Activated CD8-positive, alpha-beta T cell treated with anti-CD3 and anti-CD28 coated beads, Interleukin-2, amount 10 ng/mL, durations not matched to agents 7 days and 5 days (primary cell): ENCODE measurements around the gene USPL1. TPM values are rescaled to one million over a fixed set of nuclear protein-coding genes. Genes with fewer than 3 reads are reported as not detected.

Experiments used
- ATAC-seq: fragments of 150-1000 bp; cut with Tn5 transposase; one replicate; pipeline ENCODE4 v1.10.0; 2021; ENCODE audit warnings: moderate library complexity
- CTCF ChIA-PET: fragments of 350-600 bp; sonication (Branson Sonifier 250); formaldehyde crosslinking; loops from one replicate; lab custom pipeline; 2021; ENCODE audit warnings: antibody characterized with exemption; lab: Charles Lee
- POLR2A ChIA-PET: fragments of 350-600 bp; sonication (Branson Sonifier 250); formaldehyde crosslinking; loops from one replicate; lab custom pipeline; 2021; ENCODE audit warnings: antibody characterized with exemption; lab: Charles Lee
- DNase-seq: peaks from one replicate; pipeline ENCODE4 v3.0.0-alpha.2; 2020
- H3K27ac Mint-ChIP-seq: one replicate; pipeline ENCODE4 v1.8.0; 2021; ENCODE audit warnings: mild to moderate bottlenecking, mixed read lengths
- H3K27me3 Mint-ChIP-seq: one replicate; pipeline ENCODE4 v1.8.0; 2021; ENCODE audit warnings: low read depth, mixed read lengths
- H3K36me3 Mint-ChIP-seq: one replicate; pipeline ENCODE4 v1.8.0; 2021; ENCODE audit warnings: low read depth, mixed read lengths
- H3K4me1 Mint-ChIP-seq: one replicate; pipeline ENCODE4 v1.8.0; 2021; ENCODE audit warnings: low read depth, mixed read lengths
- H3K4me3 Mint-ChIP-seq: one replicate; pipeline ENCODE4 v1.8.0; 2021; ENCODE audit warnings: mild to moderate bottlenecking, mixed read lengths
- H3K9me3 Mint-ChIP-seq: one replicate; pipeline ENCODE4 v1.8.0; 2022; ENCODE audit warnings: mixed read lengths; ENCODE audit not compliant: insufficient read depth
- total RNA-seq, 2 experiments: library from RNA; stranded (reverse); gene quantifications; one replicate each; pipeline ENCODE4 v1.2.3, GENCODE V29; 2021

The USPL1 gene
- total RNA-seq, 2 experiments from 2014 or later, result 14.8 to 16.7 TPM

DNA sequence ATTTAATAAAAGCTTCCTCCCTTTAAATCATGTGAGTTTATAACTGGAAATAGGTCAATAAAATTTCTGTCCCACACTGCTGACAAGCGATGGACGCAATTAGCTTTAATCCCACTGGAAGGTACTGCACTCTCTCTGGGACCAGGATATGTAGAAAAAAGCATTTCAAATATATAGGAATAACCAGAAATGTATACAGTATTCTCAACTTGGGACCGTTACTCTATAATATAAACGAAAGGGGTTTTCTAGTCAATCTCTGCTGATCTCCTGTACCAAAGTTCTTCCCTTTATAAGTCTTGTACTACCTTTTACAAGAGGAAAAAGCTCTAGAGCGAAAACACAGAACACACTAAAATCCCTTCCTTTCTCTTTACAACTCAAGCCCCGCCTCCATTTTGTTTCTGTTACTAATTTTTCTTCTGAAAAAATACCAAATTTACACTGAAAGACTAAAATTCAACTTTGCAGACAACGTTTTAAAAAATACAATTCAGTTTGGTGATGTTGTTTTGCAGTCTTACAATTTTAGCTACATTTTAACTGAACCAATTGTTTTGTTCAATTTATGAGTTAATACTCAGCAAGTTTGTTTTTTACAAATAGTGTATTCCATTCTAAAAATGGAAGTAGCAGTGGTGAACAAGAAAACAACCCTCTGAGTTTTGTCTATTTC, 1.7 kb upstream of the USPL1 start:
- Mint-ChIP-seq H3K9me3 (no peaks in the 10 kb centered on the region), H3K4me1 (peaks cover 27% of the 10 kb centered on the region), H3K36me3 (peaks cover 9% of the 10 kb centered on the region), H3K4me3 (no peak overlapping the region), H3K27ac (no peak overlapping the region), H3K27me3 (no peaks in the 10 kb centered on the region)
- CTCF ChIA-PET, result interaction anchor here (0.7 to 2.4 kb wide), 12 partner anchors 8 to 1020 kb away, joined by 3 to 8 read pairs (median 4); partner anchors contain the start of gene HMGB1
- DNase-seq (no peak), ATAC-seq (no peak)
- POLR2A ChIA-PET, result interaction anchor here (0.6 to 4.0 kb wide), 11 partner anchors 11 to 680 kb away, joined by 3 to 57 read pairs (median 4); partner anchors contain the start of genes ALOX5AP and HMGB1

DNA sequence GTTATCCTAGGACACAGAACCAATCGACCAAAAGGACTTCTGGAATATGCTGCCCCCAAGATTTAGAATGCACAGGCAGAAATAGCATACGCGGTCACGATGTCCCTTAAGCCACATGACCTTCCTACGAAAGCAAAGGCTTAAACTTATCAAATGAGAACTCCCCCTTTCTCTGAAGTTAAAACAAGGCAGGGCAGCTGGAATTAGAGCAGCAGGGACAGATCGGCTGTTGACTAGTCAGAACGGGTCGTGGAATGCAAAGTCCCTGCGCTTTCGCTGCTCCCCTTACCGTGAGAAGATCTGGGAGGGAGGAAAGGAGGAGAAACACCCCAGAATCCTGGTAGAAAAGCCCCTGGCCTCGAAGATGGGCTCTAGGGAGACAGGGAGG, 799 bp upstream of the USPL1 start:
- H3K9me3 Mint-ChIP-seq, result no peaks in the 10 kb centered on the region
- H3K4me3 Mint-ChIP-seq, result no peak overlapping the region
- ATAC-seq (peak; percentile 50), DNase-seq (peak; percentile 72)
- CTCF ChIA-PET, result interaction anchor here (0.9 to 2.4 kb wide), 6 partner anchors 11 to 502 kb away, joined by 3 to 8 read pairs (median 3); no protein-coding TSS in a partner anchor
- H3K27ac Mint-ChIP-seq, result no peak overlapping the region
- no peaks in the 10 kb centered on the region for H3K27me3 Mint-ChIP-seq
- peaks cover 32% of the 10 kb centered on the region for H3K4me1 Mint-ChIP-seq
- POLR2A ChIA-PET, result interaction anchor here (0.6 to 4.0 kb wide), 31 partner anchors 10 to 1021 kb away, joined by 3 to 57 read pairs (median 4); partner anchors contain the start of genes ALOX5AP and HMGB1
- H3K36me3 Mint-ChIP-seq, result peaks cover 14% of the 10 kb centered on the region

- no peak overlapping the region for H3K4me3 Mint-ChIP-seq
- ATAC-seq, result peak; percentile 6
- H3K27me3 Mint-ChIP-seq, result no peaks in the 10 kb centered on the region
Measured at GRCh38 chr13:30618186-30618929, 638 bp downstream of the USPL1 start.

DNA sequence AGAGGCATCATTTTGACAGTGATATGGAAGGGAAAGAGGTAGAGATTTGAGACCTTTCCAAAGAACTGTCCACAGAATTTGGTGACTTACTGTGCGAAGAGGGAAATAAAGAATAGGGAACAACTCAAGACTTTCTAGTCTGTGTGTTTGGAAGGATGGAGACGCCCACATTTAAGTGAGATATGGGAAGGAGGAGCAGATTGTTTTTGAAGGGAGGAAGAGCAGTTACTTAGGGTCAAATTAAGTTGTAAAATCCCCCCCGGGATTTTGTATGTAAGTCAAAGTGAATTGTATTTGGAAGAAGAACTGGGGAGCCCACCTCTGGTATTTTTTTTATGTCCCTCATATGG, 1.2 kb downstream of the USPL1 start:
- Mint-ChIP-seq H3K27me3 (no peaks in the 10 kb centered on the region), H3K4me1 (peaks cover 41% of the 10 kb centered on the region), H3K4me3 (no peak overlapping the region), H3K27ac (no peak overlapping the region), H3K9me3 (no peaks in the 10 kb centered on the region), H3K36me3 (peaks cover 26% of the 10 kb centered on the region)
- CTCF ChIA-PET, result interaction anchor here (1.1 to 1.5 kb wide), 4 partner anchors 9 to 244 kb away, joined by 3 to 4 read pairs (median 4); no protein-coding TSS in a partner anchor
- DNase-seq (no peak), ATAC-seq (no peak)
- POLR2A ChIA-PET, result interaction anchor here (1.0 to 4.0 kb wide), 6 partner anchors 9 to 179 kb away, joined by 3 to 57 read pairs (median 7); partner anchors contain the start of gene HMGB1

More at GRCh38 chr13:30618186-30618929, 638 bp downstream of the USPL1 start:
- POLR2A ChIA-PET, result interaction anchor here (0.6 to 4.0 kb wide), 15 partner anchors 9 to 504 kb away, joined by 3 to 57 read pairs (median 7); partner anchors contain the start of gene HMGB1
- Mint-ChIP-seq H3K9me3 (no peaks in the 10 kb centered on the region), H3K4me1 (peaks cover 39% of the 10 kb centered on the region), H3K27ac (no peak overlapping the region), H3K36me3 (peaks cover 25% of the 10 kb centered on the region)
- DNase-seq, result peak; percentile 56
- CTCF ChIA-PET, result interaction anchor here (1.1 to 1.6 kb wide), 5 partner anchors 9 to 244 kb away, joined by 3 to 4 read pairs (median 3); no protein-coding TSS in a partner anchor

GRCh38 chr13:30619731-30620130, 2.0 kb downstream of the USPL1 start:
- DNase-seq (no peak), ATAC-seq (no peak)
- ChIA-PET CTCF (no interaction called here), POLR2A (interaction anchor here (1.1 kb wide), 1 partner anchor 154 kb away, joined by 3 read pairs; the partner anchor contains the start of gene HMGB1)
- H3K27me3 Mint-ChIP-seq, result no peaks in the 10 kb centered on the region
- H3K27ac Mint-ChIP-seq, result no peak overlapping the region
- H3K9me3 Mint-ChIP-seq, result no peaks in the 10 kb centered on the region
- no peak overlapping the region for H3K4me3 Mint-ChIP-seq
- H3K4me1 Mint-ChIP-seq, result peaks cover 38% of the 10 kb centered on the region
- peaks cover 34% of the 10 kb centered on the region for H3K36me3 Mint-ChIP-seq

- Mint-ChIP-seq H3K9me3 (no peaks in the 10 kb centered on the region), H3K27me3 (no peaks in the 10 kb centered on the region), H3K36me3 (peaks cover 41% of the 10 kb centered on the region), H3K4me1 (peaks cover 34% of the 10 kb centered on the region), H3K27ac (no peak overlapping the region), H3K4me3 (no peak overlapping the region)
- ChIA-PET POLR2A (interaction anchor here (0.5 to 1.1 kb wide), 2 partner anchors 138 to 155 kb away, joined by 3 read pairs; partner anchors contain the start of gene HMGB1), CTCF (interaction anchor here (1.0 kb wide), 1 partner anchor 424 kb away, joined by 4 read pairs; no protein-coding TSS in a partner anchor)
- DNase-seq (no peak), ATAC-seq (no peak)
Measured at GRCh38 chr13:30620941-30621340, 3.2 kb downstream of the USPL1 start.

- Mint-ChIP-seq H3K4me1 (peaks cover 44% of the 10 kb centered on the region), H3K4me3 (no peak overlapping the region), H3K36me3 (peaks cover 44% of the 10 kb centered on the region), H3K27me3 (no peaks in the 10 kb centered on the region), H3K9me3 (no peaks in the 10 kb centered on the region), H3K27ac (no peak overlapping the region)
- POLR2A ChIA-PET, result no interaction called here
- DNase-seq (no peak), ATAC-seq (no peak)
- CTCF ChIA-PET, result interaction anchor here (1.1 kb wide), 1 partner anchor 14 kb away, joined by 3 read pairs; no protein-coding TSS in a partner anchor
Measured at GRCh38 chr13:30622551-30622950, 4.8 kb downstream of the USPL1 start.

DNA sequence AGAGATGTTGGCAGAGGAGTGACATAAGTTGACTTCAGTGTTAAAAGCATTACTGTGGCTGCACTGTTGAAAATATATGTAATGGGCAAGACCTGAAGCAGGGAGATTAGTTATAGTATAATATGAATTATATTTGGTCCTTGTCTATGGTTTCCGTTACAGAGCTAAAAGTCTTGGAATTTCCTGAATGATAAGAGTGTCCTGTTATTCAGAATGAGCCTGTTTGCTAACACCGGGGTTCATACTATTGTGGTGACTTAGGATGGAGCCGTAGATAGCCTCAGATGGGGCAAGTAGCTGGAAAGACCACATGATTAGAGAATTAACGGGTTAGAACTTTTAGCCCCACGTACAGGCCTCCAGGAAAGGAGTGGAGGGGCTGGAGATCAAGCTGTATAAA, 5.7 kb downstream of the USPL1 start:
- POLR2A ChIA-PET, result no interaction called here
- no peaks in the 10 kb centered on the region for H3K27me3 Mint-ChIP-seq
- H3K27ac Mint-ChIP-seq, result no peak overlapping the region
- no peak overlapping the region for H3K4me3 Mint-ChIP-seq
- H3K9me3 Mint-ChIP-seq, result no peaks in the 10 kb centered on the region
- DNase-seq (no peak), ATAC-seq (no peak)
- H3K4me1 Mint-ChIP-seq, result peaks cover 48% of the 10 kb centered on the region
- peaks cover 49% of the 10 kb centered on the region for H3K36me3 Mint-ChIP-seq
- CTCF ChIA-PET, result interaction anchor here (1.1 kb wide), 1 partner anchor 15 kb away, joined by 3 read pairs; no protein-coding TSS in a partner anchor

- no peak for DNase-seq
- Mint-ChIP-seq H3K36me3 (peaks cover 61% of the 10 kb centered on the region), H3K4me1 (peaks cover 54% of the 10 kb centered on the region)
Measured at GRCh38 chr13:30624630-30625029, 6.9 kb downstream of the USPL1 start.

DNA sequence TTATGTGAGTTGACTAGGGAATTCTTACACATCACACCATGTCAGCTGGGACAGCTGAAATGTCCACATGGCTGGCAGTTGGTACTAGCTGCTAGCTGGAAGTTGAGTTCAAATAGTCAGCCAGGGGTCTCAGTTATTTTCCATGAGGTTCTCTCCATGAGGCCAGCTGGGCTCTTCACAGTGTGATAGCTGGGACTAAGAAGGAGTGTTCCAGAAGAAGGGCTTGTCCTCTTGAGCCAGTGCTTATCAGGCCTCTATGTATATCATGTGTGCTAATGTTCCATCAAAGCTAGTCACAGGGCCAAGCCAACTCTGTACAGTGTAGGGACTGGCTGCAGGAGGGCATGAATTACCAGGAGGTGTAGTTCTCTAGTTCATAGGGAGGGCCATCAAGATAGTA, 11.8 kb downstream of the USPL1 start:
- Mint-ChIP-seq H3K36me3 (peaks cover 67% of the 10 kb centered on the region), H3K4me3 (no peak overlapping the region), H3K27me3 (no peaks in the 10 kb centered on the region), H3K27ac (no peak overlapping the region), H3K9me3 (no peaks in the 10 kb centered on the region), H3K4me1 (peaks cover 35% of the 10 kb centered on the region)
- ChIA-PET POLR2A (interaction anchor here (2.1 kb wide), 1 partner anchor 12 kb away, joined by 13 read pairs; the partner anchor contains the start of gene USPL1), CTCF (no interaction called here)
- DNase-seq (no peak), ATAC-seq (no peak)

More at GRCh38 chr13:30624630-30625029, 6.9 kb downstream of the USPL1 start:
- no peaks in the 10 kb centered on the region for H3K27me3 Mint-ChIP-seq
- H3K27ac Mint-ChIP-seq, result no peak overlapping the region
- ATAC-seq, result no peak
- CTCF ChIA-PET, result no interaction called here
- H3K9me3 Mint-ChIP-seq, result no peaks in the 10 kb centered on the region
- no peak overlapping the region for H3K4me3 Mint-ChIP-seq
- POLR2A ChIA-PET, result no interaction called here

- Mint-ChIP-seq H3K36me3 (peaks cover 67% of the 10 kb centered on the region), H3K27ac (no peak overlapping the region), H3K27me3 (no peaks in the 10 kb centered on the region), H3K9me3 (no peaks in the 10 kb centered on the region), H3K4me3 (no peak overlapping the region), H3K4me1 (peaks cover 28% of the 10 kb centered on the region)
- ATAC-seq, result no peak
- DNase-seq, result no peak
- ChIA-PET POLR2A (no interaction called here), CTCF (no interaction called here)
Measured at GRCh38 chr13:30633861-30634260, 16.1 kb downstream of the USPL1 start.
